CD1c-positive myeloid dendritic cell (primary cell): ENCODE measurements around the gene METTL3.
"Not testable (repeated sequence)": the region's sequence is repeated elsewhere in the genome, so short reads cannot be mapped to it uniquely, and the experiment has no call there.

ENCODE experiments used
- DNase-seq: peaks from one replicate; pipeline ENCODE4 v3.0.0-alpha.2; 2016; ENCODE audit errors: extremely low spot score

METTL3 gene

GRCh38 chr14:21510735-21511657, at the start of gene METTL3:
Gene METTL3, minus strand, starts transcription at chr14:21511340. Its CDS starts 117 bp downstream, at chr14:21511223.
- peak; percentile 98 for DNase-seq

GRCh38 chr14:21558703-21559170, 47.6 kb upstream of the METTL3 start:
- DNase-seq, result no peak

GRCh38 chr14:21557084-21557901, 46.2 kb upstream of the METTL3 start:
- DNase-seq, result peak; percentile 92

- no peak for DNase-seq
These were observed 45.4 kb upstream of the METTL3 start for GRCh38 chr14:21556378-21557083.

GRCh38 chr14:21553266-21553665, 42.1 kb upstream of the METTL3 start:
- DNase-seq, result no peak

GRCh38 chr14:21544588-21544987, 33.4 kb upstream of the METTL3 start:
- not testable (repeated sequence) for DNase-seq

GRCh38 chr14:21543963-21544362, 32.8 kb upstream of the METTL3 start:
- no peak for DNase-seq

- no peak for DNase-seq
These were observed 32.4 kb upstream of the METTL3 start for GRCh38 chr14:21543521-21543960.

- DNase-seq, result no peak
These were observed 30.4 kb upstream of the METTL3 start for GRCh38 chr14:21541413-21542074.

GRCh38 chr14:21539189-21539940, 28.2 kb upstream of the METTL3 start:
- no peak for DNase-seq

- no peak for DNase-seq
These were observed 25.9 kb upstream of the METTL3 start for GRCh38 chr14:21537090-21537424.

GRCh38 chr14:21536418-21537089, 25.4 kb upstream of the METTL3 start:
- no peak for DNase-seq

GRCh38 chr14:21535545-21536417, 24.6 kb upstream of the METTL3 start:
- no peak for DNase-seq

GRCh38 chr14:21534576-21534975, 23.4 kb upstream of the METTL3 start:
- no peak for DNase-seq

GRCh38 chr14:21533294-21533693, 22.2 kb upstream of the METTL3 start:
- no peak for DNase-seq

GRCh38 chr14:21529515-21529914, 18.4 kb upstream of the METTL3 start:
- no peak for DNase-seq

- no peak for DNase-seq
These were observed 17.5 kb upstream of the METTL3 start for GRCh38 chr14:21528381-21529348.

GRCh38 chr14:21527318-21527679, 16.2 kb upstream of the METTL3 start:
- DNase-seq, result no peak
